Lower leg skin (tissue), 3 donors: Measurements from ENCODE around the gene FBN1.

ENCODE experiments used
- CTCF ChIP-seq, 3 donors: fragments of 450-650 bp; IDR thresholded peaks; one replicate each; pipeline ENCODE4 v1.5.1; 2016; ENCODE audit warnings: antibody characterized with exemption in 3 of 3, mild to moderate bottlenecking in 3 of 3, moderate library complexity in 2 of 3
- POLR2A ChIP-seq, 2 donors: fragments of 450-650 bp; IDR thresholded peaks; one replicate each; pipeline ENCODE4 v1.6.1; 2016 to 2017; ENCODE audit warnings: antibody characterized with exemption in 2 of 2, mild to moderate bottlenecking in 1 of 2, moderate library complexity in 1 of 2

GRCh38 chr15:48636511-48636910, 9.0 kb downstream of the FBN1 start:
- TF ChIP-seq CTCF (IDR thresholded peaks at IDR 0.05) (no peak), POLR2A (IDR thresholded peaks at IDR 0.05) (no peak)
